K562 (cell line): ENCODE results near the gene SNCB. TPM values are rescaled to one million over a fixed set of nuclear protein-coding genes. Genes with fewer than 3 reads are reported as not detected.
"Not testable (repeated sequence)": the region's sequence is repeated elsewhere in the genome, so short reads cannot be mapped to it uniquely, and the experiment has no call there.

ENCODE experiments used
- ATAC-seq: fragments of 200-7000 bp; cut with Tn5 transposase; 3 replicates; pipeline ENCODE4 v1.9.1; 2020; ENCODE audit warnings: moderate library complexity
- BruUV-seq: library from RNA; stranded (reverse); fragments of 400-500 nt; replicated peaks from 2 replicates; lab custom pipeline; 2021; lab: Mats Ljungman, UMichigan
- CTCF ChIA-PET: fragments of 300-600 bp; formaldehyde crosslinking; extraction: SDS; loops from one replicate; lab custom pipeline; 2021; ENCODE audit warnings: low intra/inter-chr PET ratio; lab: Yijun Ruan, JAX
- POLR2A ChIA-PET: fragments of 300-600, 350-650 bp; sonication (Branson Sonifier 250); formaldehyde crosslinking; extraction: SDS; loops from one replicate; lab custom pipeline; 2021; ENCODE audit warnings: antibody characterized with exemption, inconsistent platforms; lab: Yijun Ruan, JAX
- DNase-seq, 4 experiments: peaks; one replicate each; pipeline versions ENCODE4 v3.0.0 to v3.0.0-alpha.2; 2011 to 2018; ENCODE audit warnings: low spot score in 3 of 4, mixed read lengths in 3 of 4; ENCODE audit errors: extremely low read depth in 1 of 4
- FAIRE-seq: peaks from 2 replicates; lab custom pipeline; 2011; peaks lifted over from hg19 to GRCh38; lab: Jason Lieb, UNC
- H2AFZ ChIP-seq: 2 replicates; pipeline ENCODE4 v1.6.0; 2011; ENCODE audit warnings: low read depth, low read length, control low read depth, inconsistent platforms
- H3K27ac ChIP-seq: fragments of 200-600 bp; 3 replicates; pipeline ENCODE4 v1.8.0; 2011; ENCODE audit warnings: low read depth, mild to moderate bottlenecking, control low read depth, inconsistent platforms, low read length, moderate library complexity, mixed read lengths; ENCODE audit errors: extremely low read depth
- H3K27me3 ChIP-seq, 2 experiments: fragments of 300-600 bp in 1 of 2; 2 replicates in 1 of 2; 3 replicates in 1 of 2; pipeline versions ENCODE4 v1.6.0 to v1.8.0; 2011; ENCODE audit warnings: inconsistent platforms in 2 of 2, low read length in 2 of 2, mild to moderate bottlenecking in 1 of 2, mixed read lengths in 1 of 2, moderate library complexity in 1 of 2; ENCODE audit not compliant: control insufficient read depth in 2 of 2, insufficient read depth in 2 of 2
- H3K36me3 ChIP-seq: fragments of 300-600 bp; 3 replicates; pipeline ENCODE4 v1.8.0; 2011; ENCODE audit warnings: mild to moderate bottlenecking, low read length, inconsistent platforms; ENCODE audit not compliant: control insufficient read depth, insufficient read depth
- H3K4me1 ChIP-seq, 2 experiments: fragments of 200-600 bp in 1 of 2; replicated peaks in 1 of 2; 2 replicates in 1 of 2; 3 replicates in 1 of 2; pipeline versions ENCODE4 v1.5.1 to v1.8.0; 2011; ENCODE audit warnings: inconsistent platforms in 2 of 2, low read length in 2 of 2, mild to moderate bottlenecking in 1 of 2, mixed read lengths in 1 of 2, moderate library complexity in 1 of 2; ENCODE audit not compliant: control insufficient read depth in 2 of 2, insufficient read depth in 2 of 2
- H3K4me2 ChIP-seq: 2 replicates; pipeline ENCODE4 v1.6.1; 2011; ENCODE audit warnings: low read length, control low read depth, inconsistent platforms, mixed read lengths; ENCODE audit not compliant: insufficient read depth
- H3K4me3 ChIP-seq: fragments of 200-600 bp; sonication (generic), shearing (Covaris generic); 2 replicates; pipeline ENCODE4 v1.5.1; 2016; ENCODE audit warnings: control low read depth, inconsistent platforms
- H3K79me2 ChIP-seq: fragments of 200-600 bp; 3 replicates; pipeline ENCODE4 v1.8.0; 2011; ENCODE audit warnings: low read length, inconsistent platforms; ENCODE audit not compliant: control insufficient read depth, insufficient read depth
- H3K9ac ChIP-seq, 2 experiments: 2 replicates each; pipeline versions ENCODE4 v1.6.0 to v1.6.1; 2011; ENCODE audit warnings: low read depth in 2 of 2, low read length in 2 of 2, control low read depth in 1 of 2, inconsistent platforms in 1 of 2, mild to moderate bottlenecking in 1 of 2, mixed read lengths in 1 of 2; ENCODE audit not compliant: insufficient read depth in 1 of 2
- H3K9me1 ChIP-seq: one replicate; pipeline ENCODE4 v1.6.0; 2011; ENCODE audit warnings: inconsistent platforms, mild to moderate bottlenecking, low read length, moderate library complexity; ENCODE audit not compliant: control insufficient read depth, insufficient read depth
- H3K9me3 ChIP-seq: replicated peaks from 2 replicates; pipeline ENCODE4 v1.5.1; 2011; ENCODE audit warnings: low read depth, low read length, inconsistent platforms; ENCODE audit not compliant: control insufficient read depth, insufficient read depth
- H4K20me1 ChIP-seq: replicated peaks from 2 replicates; pipeline ENCODE4 v1.6.1; 2011; ENCODE audit warnings: low read length, inconsistent platforms, mixed read lengths; ENCODE audit not compliant: control insufficient read depth, insufficient read depth
- CTBP1 ChIP-seq: fragments of 450-650 bp; IDR thresholded peaks from 2 replicates; pipeline ENCODE4 v1.6.1; 2016; ENCODE audit warnings: borderline replicate concordance
- EGR1 ChIP-seq: fragments of 450-650 bp; conservative IDR thresholded peaks from 2 replicates; pipeline ENCODE4 v1.6.1; 2017; ENCODE audit warnings: mild to moderate bottlenecking
- NCOA2 ChIP-seq, 2 experiments: fragments of 450-650 bp; IDR thresholded peaks; 2 replicates each; pipeline ENCODE4 v1.6.1; 2018; ENCODE audit warnings: mild to moderate bottlenecking in 2 of 2, moderate library complexity in 1 of 2; ENCODE audit not compliant: partially characterized antibody in 2 of 2
- ZNF232 ChIP-seq: sonication (generic); formaldehyde crosslinking; IDR thresholded peaks from 2 replicates; pipeline ENCODE4 v1.8.0; 2022; ENCODE audit warnings: mild to moderate bottlenecking, missing genetic modification reagents
- WGBS: fragments of 100-300 bp; shearing (Covaris generic); methylation state at CpG from one replicate; pipeline ENCODE4 v1.1.6; 2016; ENCODE audit warnings: low coverage, mixed read lengths; ENCODE audit not compliant: insufficient coverage; ENCODE audit errors: missing lambda C conversion rate; 5-methylcytosine and 5-hydroxymethylcytosine counted together
- in situ Hi-C: fragments of 300-500 bp; cut with MboI; formaldehyde crosslinking; loops from 4 replicates; pipeline ENCODE4 v1.15.0; 2018; ENCODE audit warnings: inconsistent platforms, mixed read lengths
- intact Hi-C: fragments of 100-400 bp; cut with micrococcal nuclease; formaldehyde crosslinking; loops from 2 replicates; pipeline ENCODE4 v1.14.2; 2022
- polyA plus RNA-seq, 8 experiments: library from polyadenylated mRNA; depleted of rRNA in 4 of 8; stranded (reverse) in 5 of 8; unstranded in 3 of 8; fragments of >200 nt; fragmentation: Nextera tagmentation in 2 of 8; fragmentation: Illumina TruSeq in 1 of 8; extraction: Ambion mirVana in 2 of 8; extraction: Trizol in 1 of 8; gene quantifications; 2 replicates each; pipeline versions ENCODE4 v1.2.1 to v1.2.3, GENCODE V29; 2011 to 2014; ENCODE audit warnings: inconsistent platforms in 1 of 8, missing spikeins in 1 of 8
- total RNA-seq, 7 experiments: library from RNA; depleted of rRNA in 6 of 7; stranded (reverse); fragments of >200 nt in 6 of 7; fragmentation: Illumina TruSeq in 2 of 7; extraction: Trizol in 2 of 7; gene quantifications; 2 replicates each; pipeline versions ENCODE4 v1.2.1 to v1.2.3, GENCODE V29; 2011 to 2021; ENCODE audit warnings: low replicate concordance in 1 of 7
- TF ChIP-seq, protein P1 (sequence below): sonication (generic); formaldehyde crosslinking; IDR thresholded peaks from 2 replicates; pipeline ENCODE4 v1.8.0; 2022; ENCODE audit warnings: missing genetic modification reagents, mild to moderate bottlenecking, borderline replicate concordance
- TF ChIP-seq, protein P2 (sequence below): sonication (generic); formaldehyde crosslinking; IDR thresholded peaks from 2 replicates; pipeline ENCODE4 v1.8.1; 2023; ENCODE audit warnings: mild to moderate bottlenecking, missing genetic modification reagents

Gene SNCB
- total and polyA plus RNA-seq, 9 of the 15 experiments (the other 6 are each of a cell fraction or from before 2014, with no cell fraction given): not detected

DNA sequence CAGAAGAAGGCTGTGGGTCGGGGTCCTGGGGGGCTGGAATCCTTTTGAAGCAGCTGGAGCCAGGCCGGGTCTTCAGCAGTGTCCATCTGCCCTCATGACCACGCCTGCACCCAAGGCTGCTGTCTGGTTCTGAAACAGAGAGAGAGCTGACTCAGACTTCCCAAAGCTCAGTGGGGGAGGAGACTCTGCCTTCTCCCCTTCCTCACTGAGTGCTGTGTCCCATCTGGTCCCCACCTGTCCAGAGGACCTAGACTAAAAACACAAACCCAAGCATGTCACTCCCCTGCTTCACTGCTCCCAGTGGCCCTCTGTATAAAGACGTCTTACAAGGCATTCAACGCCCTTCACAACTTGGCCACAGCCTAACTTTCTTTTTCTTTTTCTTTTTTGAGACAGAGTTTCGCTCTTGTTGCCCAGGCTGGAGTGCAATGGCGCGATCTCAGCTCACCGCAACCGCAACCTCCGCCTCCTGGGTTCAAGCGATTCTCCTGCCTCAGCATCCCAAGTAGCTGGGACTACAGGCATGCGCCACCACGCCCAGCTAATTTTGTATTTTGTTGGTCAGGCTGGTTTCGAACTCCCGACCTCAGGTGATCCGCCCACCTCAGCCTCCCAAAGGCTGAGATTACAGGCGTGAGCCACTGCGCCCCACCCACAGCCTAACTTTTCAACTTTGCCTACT, 30.4 kb downstream of the SNCB start:
- H3K4me1 ChIP-seq: peaks cover 0 to 17% of the 10 kb centered on the region in 2 experiments; a peak in 2 of 5 replicates
- intact Hi-C loops, H3K9me1 ChIP-seq, H3K4me2 ChIP-seq, FAIRE-seq, H3K4me3 ChIP-seq, H3K27ac ChIP-seq, H3K27me3 ChIP-seq, POLR2A ChIA-PET, CTCF ChIA-PET, H3K9me3 ChIP-seq, BruUV-seq, H4K20me1 ChIP-seq, H3K36me3 ChIP-seq, H3K79me2 ChIP-seq, ATAC-seq, DNase-seq, H2AFZ ChIP-seq: not testable (repeated sequence)
- TF ChIP-seq EGR1: 0 out of 2 replicates have a peak, but pooled peaks have one; percentile 7
- peak overlapping the region in 1 of 2 experiments; percentile 46; a peak in 1 of 4 replicates for H3K9ac ChIP-seq
- WGBS: 75% methylated on average over 15 of the region's 19 CpGs
- in situ Hi-C loops: loop anchor here (25.0 kb wide), 1 partner anchor 863 kb away; no protein-coding TSS in a partner anchor

DNA sequence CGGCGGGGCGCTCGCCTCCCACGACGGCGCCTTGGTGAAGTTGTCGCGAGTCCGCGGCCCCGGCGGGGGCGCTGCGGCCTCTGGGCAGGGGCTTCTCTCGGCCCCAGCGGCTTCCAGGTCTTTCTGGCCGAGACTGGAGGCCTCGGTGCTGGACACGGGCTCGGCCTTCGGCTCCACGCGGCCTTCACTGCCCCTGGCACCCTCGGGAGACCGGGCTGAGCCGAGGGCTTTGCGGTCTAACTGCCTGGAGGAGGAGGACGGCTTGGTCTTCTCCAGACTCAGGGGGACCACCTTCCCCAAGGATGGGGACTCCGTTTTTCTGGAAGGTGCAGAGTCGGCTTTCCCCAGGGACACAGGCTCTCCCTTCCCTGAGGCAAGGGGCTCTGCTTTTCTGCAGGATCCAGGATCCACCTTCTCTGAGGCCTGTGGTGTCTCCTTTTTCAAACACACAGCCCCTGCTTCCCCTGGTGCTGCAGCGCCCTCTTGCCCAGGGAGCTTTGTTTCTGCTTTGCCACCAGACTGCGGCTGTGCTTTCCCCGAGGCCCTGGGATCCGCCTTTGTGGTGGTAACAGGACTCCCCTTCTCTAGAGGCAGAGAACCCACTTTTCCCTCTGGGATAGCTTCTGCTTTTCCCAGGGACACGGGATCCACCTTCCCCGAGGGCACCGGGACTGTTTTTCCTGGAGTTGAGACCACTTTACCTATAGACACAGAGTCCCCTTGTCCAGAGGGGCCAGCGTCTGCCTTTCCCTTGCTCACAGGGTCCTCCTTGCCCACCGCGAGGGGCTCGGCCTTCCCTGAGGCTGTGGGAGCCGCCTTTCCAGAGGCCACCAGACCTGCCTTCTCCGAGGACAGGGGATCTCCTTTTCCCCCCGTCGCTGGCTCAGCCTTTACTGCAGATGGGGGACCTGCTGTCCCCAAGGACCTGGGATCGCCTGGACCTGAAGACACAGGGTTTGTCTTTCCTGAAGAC, 32.6 kb downstream of the SNCB start:
- Histone ChIP-seq H3K9ac (no peak overlapping the region), H3K9me1 (no peaks in the 10 kb centered on the region), H3K79me2 (no peaks in the 10 kb centered on the region), H3K36me3 (peaks cover 10% of the 10 kb centered on the region; the same call in 1 of the 3 replicates), H3K27me3 (no peaks in the 10 kb centered on the region; a peak in 1 of 5 replicates), H4K20me1 (no peaks in the 10 kb centered on the region; the same call in 1 of the 2 replicates), H3K27ac (no peak overlapping the region), H3K9me3 (no peaks in the 10 kb centered on the region), H3K4me2 (no peak overlapping the region), H3K4me1 (peaks cover 0 to 17% of the 10 kb centered on the region in 2 experiments; a peak in 1 of 5 replicates), H3K4me3 (no peak overlapping the region), H2AFZ (no peak overlapping the region)
- DNase-seq: no peak
- no peak for ATAC-seq
- FAIRE-seq: no peak
- no peak for TF ChIP-seq NCOA2 (IDR thresholded peaks at IDR 0.05; ENCODE audit: partially characterized antibody in 2 of 2)
- TF ChIP-seq CTBP1: no peak
- TF ChIP-seq ZNF232 (CRISPR knock-in tag): no peak
- TF ChIP-seq, protein P1, sequence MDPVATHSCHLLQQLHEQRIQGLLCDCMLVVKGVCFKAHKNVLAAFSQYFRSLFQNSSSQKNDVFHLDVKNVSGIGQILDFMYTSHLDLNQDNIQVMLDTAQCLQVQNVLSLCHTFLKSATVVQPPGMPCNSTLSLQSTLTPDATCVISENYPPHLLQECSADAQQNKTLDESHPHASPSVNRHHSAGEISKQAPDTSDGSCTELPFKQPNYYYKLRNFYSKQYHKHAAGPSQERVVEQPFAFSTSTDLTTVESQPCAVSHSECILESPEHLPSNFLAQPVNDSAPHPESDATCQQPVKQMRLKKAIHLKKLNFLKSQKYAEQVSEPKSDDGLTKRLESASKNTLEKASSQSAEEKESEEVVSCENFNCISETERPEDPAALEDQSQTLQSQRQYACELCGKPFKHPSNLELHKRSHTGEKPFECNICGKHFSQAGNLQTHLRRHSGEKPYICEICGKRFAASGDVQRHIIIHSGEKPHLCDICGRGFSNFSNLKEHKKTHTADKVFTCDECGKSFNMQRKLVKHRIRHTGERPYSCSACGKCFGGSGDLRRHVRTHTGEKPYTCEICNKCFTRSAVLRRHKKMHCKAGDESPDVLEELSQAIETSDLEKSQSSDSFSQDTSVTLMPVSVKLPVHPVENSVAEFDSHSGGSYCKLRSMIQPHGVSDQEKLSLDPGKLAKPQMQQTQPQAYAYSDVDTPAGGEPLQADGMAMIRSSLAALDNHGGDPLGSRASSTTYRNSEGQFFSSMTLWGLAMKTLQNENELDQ: no peak
- TF ChIP-seq, protein P2, sequence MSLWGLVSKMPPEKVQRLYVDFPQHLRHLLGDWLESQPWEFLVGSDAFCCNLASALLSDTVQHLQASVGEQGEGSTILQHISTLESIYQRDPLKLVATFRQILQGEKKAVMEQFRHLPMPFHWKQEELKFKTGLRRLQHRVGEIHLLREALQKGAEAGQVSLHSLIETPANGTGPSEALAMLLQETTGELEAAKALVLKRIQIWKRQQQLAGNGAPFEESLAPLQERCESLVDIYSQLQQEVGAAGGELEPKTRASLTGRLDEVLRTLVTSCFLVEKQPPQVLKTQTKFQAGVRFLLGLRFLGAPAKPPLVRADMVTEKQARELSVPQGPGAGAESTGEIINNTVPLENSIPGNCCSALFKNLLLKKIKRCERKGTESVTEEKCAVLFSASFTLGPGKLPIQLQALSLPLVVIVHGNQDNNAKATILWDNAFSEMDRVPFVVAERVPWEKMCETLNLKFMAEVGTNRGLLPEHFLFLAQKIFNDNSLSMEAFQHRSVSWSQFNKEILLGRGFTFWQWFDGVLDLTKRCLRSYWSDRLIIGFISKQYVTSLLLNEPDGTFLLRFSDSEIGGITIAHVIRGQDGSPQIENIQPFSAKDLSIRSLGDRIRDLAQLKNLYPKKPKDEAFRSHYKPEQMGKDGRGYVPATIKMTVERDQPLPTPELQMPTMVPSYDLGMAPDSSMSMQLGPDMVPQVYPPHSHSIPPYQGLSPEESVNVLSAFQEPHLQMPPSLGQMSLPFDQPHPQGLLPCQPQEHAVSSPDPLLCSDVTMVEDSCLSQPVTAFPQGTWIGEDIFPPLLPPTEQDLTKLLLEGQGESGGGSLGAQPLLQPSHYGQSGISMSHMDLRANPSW (CRISPR knock-in tag): no peak
- CTCF ChIA-PET: no interaction called here
- 84% methylated on average over 34 of the region's 47 CpGs for WGBS
- no TSS peak for BruUV-seq
- in situ Hi-C loops (loop anchor here (25.0 kb wide), 1 partner anchor 860 kb away; no protein-coding TSS in a partner anchor), intact Hi-C loops (no loop called here)
- POLR2A ChIA-PET: no interaction called here
